Uterus (tissue), 2 donors: ENCODE results near the gene ERLEC1.

Source experiments
- POLR2A ChIP-seq, 2 donors: fragments of 450-650 bp; IDR thresholded peaks; one replicate each; pipeline ENCODE4 v1.6.1; 2016; ENCODE audit warnings: antibody characterized with exemption in 2 of 2, mild to moderate bottlenecking in 1 of 2, moderate library complexity in 1 of 2
- TF ChIP-seq, protein P1 (sequence below), 4 experiments: fragments of 200-600 bp in 2 of 4; fragments of 450-650 bp in 2 of 4; sonication (generic) in 2 of 4; IDR thresholded peaks; one replicate each; pipeline ENCODE4 v1.5.1; 2016 to 2019; ENCODE audit warnings: antibody characterized with exemption in 4 of 4, mild to moderate bottlenecking in 2 of 4, moderate library complexity in 1 of 4

DNA sequence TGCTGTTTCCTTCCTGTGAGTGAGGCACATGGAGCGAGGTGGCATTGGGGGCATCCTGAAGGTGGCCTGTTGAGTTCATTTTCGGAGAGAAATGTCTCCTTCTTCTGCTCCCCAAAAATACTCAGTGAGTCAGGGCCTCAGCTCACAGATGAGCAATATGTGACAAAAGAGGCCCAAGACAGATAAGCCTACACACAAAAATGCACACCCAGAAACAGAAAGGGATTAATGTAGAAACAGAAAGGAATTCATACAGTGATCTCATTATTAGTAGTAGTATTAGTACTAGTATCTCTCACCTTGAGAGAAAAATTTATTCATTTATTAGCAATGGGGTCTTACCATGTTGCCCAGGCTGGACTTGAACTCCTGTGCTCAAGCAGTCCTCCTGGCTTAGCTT lies 67.8 kb downstream of the ERLEC1 start:
- TF ChIP-seq POLR2A (IDR thresholded peaks at IDR 0.05): no peak
- TF ChIP-seq, protein P1, sequence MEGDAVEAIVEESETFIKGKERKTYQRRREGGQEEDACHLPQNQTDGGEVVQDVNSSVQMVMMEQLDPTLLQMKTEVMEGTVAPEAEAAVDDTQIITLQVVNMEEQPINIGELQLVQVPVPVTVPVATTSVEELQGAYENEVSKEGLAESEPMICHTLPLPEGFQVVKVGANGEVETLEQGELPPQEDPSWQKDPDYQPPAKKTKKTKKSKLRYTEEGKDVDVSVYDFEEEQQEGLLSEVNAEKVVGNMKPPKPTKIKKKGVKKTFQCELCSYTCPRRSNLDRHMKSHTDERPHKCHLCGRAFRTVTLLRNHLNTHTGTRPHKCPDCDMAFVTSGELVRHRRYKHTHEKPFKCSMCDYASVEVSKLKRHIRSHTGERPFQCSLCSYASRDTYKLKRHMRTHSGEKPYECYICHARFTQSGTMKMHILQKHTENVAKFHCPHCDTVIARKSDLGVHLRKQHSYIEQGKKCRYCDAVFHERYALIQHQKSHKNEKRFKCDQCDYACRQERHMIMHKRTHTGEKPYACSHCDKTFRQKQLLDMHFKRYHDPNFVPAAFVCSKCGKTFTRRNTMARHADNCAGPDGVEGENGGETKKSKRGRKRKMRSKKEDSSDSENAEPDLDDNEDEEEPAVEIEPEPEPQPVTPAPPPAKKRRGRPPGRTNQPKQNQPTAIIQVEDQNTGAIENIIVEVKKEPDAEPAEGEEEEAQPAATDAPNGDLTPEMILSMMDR (IDR thresholded peaks at IDR 0.05): no peak
